ENCODE data around the gene RGS6.

The RGS6 gene

GRCh38 chr14:72172049-72172448 is 239.8 kb downstream of the RGS6 start:
- no peak for TF ChIP-seq CTCF (IDR thresholded peaks at IDR 0.05; ENCODE audit: extremely low read depth, insufficient read depth, missing control alignments)
- DNase-seq (ENCODE audit: low spot score), result no peak
- in situ Hi-C loops (cut with MboI; ENCODE audit: low pct_unique_long_range_greater_than_20kb, low sequenced_read_pairs, unreplicated experiment), result no loop called here

GRCh38 chr14:72172597-72172996 is 240.4 kb downstream of the RGS6 start:
- in situ Hi-C loops (cut with MboI; ENCODE audit: low pct_unique_long_range_greater_than_20kb, low sequenced_read_pairs, unreplicated experiment), result no loop called here
- TF ChIP-seq CTCF (IDR thresholded peaks at IDR 0.05; ENCODE audit: extremely low read depth, insufficient read depth, missing control alignments), result no peak
- DNase-seq (ENCODE audit: low spot score), result no peak

GRCh38 chr14:72173038-72173720 is 240.9 kb downstream of the RGS6 start:
- TF ChIP-seq CTCF (IDR thresholded peaks at IDR 0.05; ENCODE audit: extremely low read depth, insufficient read depth, missing control alignments), result no peak
- no peak for DNase-seq (ENCODE audit: low spot score)

GRCh38 chr14:72177251-72177650 is 245.0 kb downstream of the RGS6 start:
- no peak for TF ChIP-seq CTCF (IDR thresholded peaks at IDR 0.05; ENCODE audit: extremely low read depth, insufficient read depth, missing control alignments)
- no peak for DNase-seq (ENCODE audit: low spot score)
- in situ Hi-C loops (cut with MboI; ENCODE audit: low pct_unique_long_range_greater_than_20kb, low sequenced_read_pairs, unreplicated experiment), result no loop called here

More at GRCh38 chr14:72173038-72173720, 240.9 kb downstream of the RGS6 start:
- in situ Hi-C loops (cut with MboI; ENCODE audit: low pct_unique_long_range_greater_than_20kb, low sequenced_read_pairs, unreplicated experiment), result no loop called here

GRCh38 chr14:72178517-72178916 is 246.3 kb downstream of the RGS6 start:
- no peak for DNase-seq (ENCODE audit: low spot score)
- no peak for TF ChIP-seq CTCF (IDR thresholded peaks at IDR 0.05; ENCODE audit: extremely low read depth, insufficient read depth, missing control alignments)
- in situ Hi-C loops (cut with MboI; ENCODE audit: low pct_unique_long_range_greater_than_20kb, low sequenced_read_pairs, unreplicated experiment), result no loop called here

- in situ Hi-C loops (cut with MboI; ENCODE audit: low pct_unique_long_range_greater_than_20kb, low sequenced_read_pairs, unreplicated experiment), result no loop called here
- no peak for DNase-seq (ENCODE audit: low spot score)
- TF ChIP-seq CTCF (IDR thresholded peaks at IDR 0.05; ENCODE audit: extremely low read depth, insufficient read depth, missing control alignments), result no peak
Observed at GRCh38 chr14:72182708-72183432, 250.6 kb downstream of the RGS6 start.

Measured in GM13977 (cell line).